ENCODE data around the gene BCAT1. TPM values are rescaled to one million over a fixed set of nuclear protein-coding genes. Genes with fewer than 3 reads are reported as not detected.

The BCAT1 gene
- total RNA-seq, 1 experiment from 2014 or later: 0.74 TPM

GRCh38 chr12:24974216-24974615 is 25.3 kb upstream of the BCAT1 start:
- Histone ChIP-seq H3K4me2 (ENCODE audit: low read length) (no peak overlapping the region), H3K27me3 (ENCODE audit: insufficient read depth, low read length) (no peaks in the 10 kb centered on the region), H3K9me2 (ENCODE audit: insufficient read depth) (no peaks in the 10 kb centered on the region), H3K9ac (ENCODE audit: low read length) (no peak overlapping the region), H3K36me3 (ENCODE audit: control insufficient read depth in 1 of 2, insufficient read depth in 2 of 2, low read length in 2 of 2) (no peaks in the 10 kb centered on the region), H2AFZ (ENCODE audit: low read depth, low read length, poor library complexity, severe bottlenecking) (no peak overlapping the region), H4K20me1 (ENCODE audit: insufficient read depth) (no peaks in the 10 kb centered on the region), H3K9me3 (ENCODE audit: control insufficient read depth in 1 of 2, insufficient read depth in 1 of 2, low read depth in 1 of 2, low read length in 2 of 2) (no peaks in the 10 kb centered on the region), H3K4me3 (replicated peaks in 1 of 2; ENCODE audit: low read depth in 1 of 2, low read length in 2 of 2) (no peak overlapping the region), H3K27ac (ENCODE audit: low read depth, low read length) (no peak overlapping the region), H3K4me1 (ENCODE audit: control insufficient read depth in 1 of 2, insufficient read depth in 2 of 2, low read length in 2 of 2) (no peaks in the 10 kb centered on the region), H3K79me2 (ENCODE audit: insufficient read depth, low read length) (no peaks in the 10 kb centered on the region)
- no peak for TF ChIP-seq JUND (IDR thresholded peaks at IDR 0.05)
- no peak for TF ChIP-seq FOSL1 (IDR thresholded peaks at IDR 0.05; ENCODE audit: low read depth)
- TF ChIP-seq EZH2phosphoT487 (IDR thresholded peaks at IDR 0.05; ENCODE audit: borderline replicate concordance): no peak
- no peak for TF ChIP-seq CBX3 (IDR thresholded peaks at IDR 0.05; ENCODE audit: low read depth)
- no peak for TF ChIP-seq ATF3 (IDR thresholded peaks at IDR 0.05)
- TF ChIP-seq CEBPB (IDR thresholded peaks at IDR 0.05; ENCODE audit: low read depth): no peak
- no peak for TF ChIP-seq ZFX (IDR thresholded peaks at IDR 0.05)
- no peak for TF ChIP-seq ZNF274 (IDR thresholded peaks at IDR 0.05; ENCODE audit: low read depth, low read length)
- TF ChIP-seq POLR2AphosphoS5 (IDR thresholded peaks at IDR 0.05; ENCODE audit: low read depth, low read length): no peak
- TF ChIP-seq ZBTB33 (IDR thresholded peaks at IDR 0.05; ENCODE audit: extremely low read depth, insufficient replicate concordance, low read length): no peak
- no peak for TF ChIP-seq RAD21 (IDR thresholded peaks at IDR 0.05; ENCODE audit: low read depth)
- no peak for TF ChIP-seq EZH2 (IDR thresholded peaks at IDR 0.05)
- no peak for TF ChIP-seq EGR1 (IDR thresholded peaks at IDR 0.05; ENCODE audit: low read depth)
- no peak for TF ChIP-seq REST (IDR thresholded peaks at IDR 0.05; ENCODE audit: low read depth)
- TF ChIP-seq CTCF (IDR thresholded peaks at IDR 0.05 in 2 of 3, conservative IDR thresholded peaks at IDR 0.05 in 1 of 3; ENCODE audit: borderline replicate concordance in 1 of 3, insufficient read depth in 1 of 3, low read depth in 2 of 3, low read length in 2 of 3): no peak
- RAD21 ChIA-PET (ENCODE audit: low non-redundant PET in 1 of 2, low total read pairs in 2 of 2, uncharacterized antibody in 2 of 2, unreplicated experiment in 2 of 2): no interaction called here
- intact Hi-C loops (cut with micrococcal nuclease): no loop called here
- no peak for DNase-seq (ENCODE audit: low read depth, low spot score)
- BruUV-seq (replicated peaks): no TSS peak
- ATAC-seq: no peak
- POLR2A ChIA-PET: no interaction called here
- CTCF ChIA-PET: no interaction called here

All from HCT116 (cell line).